D721Med (cell line): Measurements from ENCODE around the gene U2AF1L4.

ENCODE experiments used
- DNase-seq: peaks from one replicate; pipeline ENCODE4 v3.0.0; 2011; ENCODE audit warnings: low spot score; ENCODE audit not compliant: insufficient read length
- FAIRE-seq: peaks from 2 replicates; lab custom pipeline; 2011; peaks lifted over from hg19 to GRCh38; lab: Jason Lieb, UNC
- TF ChIP-seq, protein P1 (sequence below): IDR thresholded peaks from 2 replicates; pipeline ENCODE4 v1.5.1; 2012; ENCODE audit warnings: mild to moderate bottlenecking, control low read depth; ENCODE audit not compliant: insufficient read depth; ENCODE audit errors: missing control alignments

The U2AF1L4 gene

DNA sequence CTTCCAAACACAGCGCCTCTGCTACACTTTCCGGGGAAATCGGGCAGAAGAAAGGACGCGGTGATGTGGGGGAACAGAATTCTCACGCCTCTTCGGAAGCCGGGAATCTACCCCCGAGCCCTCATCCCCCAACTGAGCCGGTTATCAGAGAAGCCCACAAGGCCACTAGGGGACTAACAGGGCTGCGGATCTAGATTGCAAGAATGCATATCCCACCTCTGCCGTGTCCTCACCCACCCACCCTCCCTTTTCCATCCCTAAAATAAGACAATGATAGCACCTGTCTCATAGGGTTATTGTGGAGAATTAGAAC, 4.1 kb downstream of the U2AF1L4 start:
- DNase-seq (peak; percentile 20), FAIRE-seq (no peak)
- TF ChIP-seq, protein P1, sequence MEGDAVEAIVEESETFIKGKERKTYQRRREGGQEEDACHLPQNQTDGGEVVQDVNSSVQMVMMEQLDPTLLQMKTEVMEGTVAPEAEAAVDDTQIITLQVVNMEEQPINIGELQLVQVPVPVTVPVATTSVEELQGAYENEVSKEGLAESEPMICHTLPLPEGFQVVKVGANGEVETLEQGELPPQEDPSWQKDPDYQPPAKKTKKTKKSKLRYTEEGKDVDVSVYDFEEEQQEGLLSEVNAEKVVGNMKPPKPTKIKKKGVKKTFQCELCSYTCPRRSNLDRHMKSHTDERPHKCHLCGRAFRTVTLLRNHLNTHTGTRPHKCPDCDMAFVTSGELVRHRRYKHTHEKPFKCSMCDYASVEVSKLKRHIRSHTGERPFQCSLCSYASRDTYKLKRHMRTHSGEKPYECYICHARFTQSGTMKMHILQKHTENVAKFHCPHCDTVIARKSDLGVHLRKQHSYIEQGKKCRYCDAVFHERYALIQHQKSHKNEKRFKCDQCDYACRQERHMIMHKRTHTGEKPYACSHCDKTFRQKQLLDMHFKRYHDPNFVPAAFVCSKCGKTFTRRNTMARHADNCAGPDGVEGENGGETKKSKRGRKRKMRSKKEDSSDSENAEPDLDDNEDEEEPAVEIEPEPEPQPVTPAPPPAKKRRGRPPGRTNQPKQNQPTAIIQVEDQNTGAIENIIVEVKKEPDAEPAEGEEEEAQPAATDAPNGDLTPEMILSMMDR = no peak

DNA sequence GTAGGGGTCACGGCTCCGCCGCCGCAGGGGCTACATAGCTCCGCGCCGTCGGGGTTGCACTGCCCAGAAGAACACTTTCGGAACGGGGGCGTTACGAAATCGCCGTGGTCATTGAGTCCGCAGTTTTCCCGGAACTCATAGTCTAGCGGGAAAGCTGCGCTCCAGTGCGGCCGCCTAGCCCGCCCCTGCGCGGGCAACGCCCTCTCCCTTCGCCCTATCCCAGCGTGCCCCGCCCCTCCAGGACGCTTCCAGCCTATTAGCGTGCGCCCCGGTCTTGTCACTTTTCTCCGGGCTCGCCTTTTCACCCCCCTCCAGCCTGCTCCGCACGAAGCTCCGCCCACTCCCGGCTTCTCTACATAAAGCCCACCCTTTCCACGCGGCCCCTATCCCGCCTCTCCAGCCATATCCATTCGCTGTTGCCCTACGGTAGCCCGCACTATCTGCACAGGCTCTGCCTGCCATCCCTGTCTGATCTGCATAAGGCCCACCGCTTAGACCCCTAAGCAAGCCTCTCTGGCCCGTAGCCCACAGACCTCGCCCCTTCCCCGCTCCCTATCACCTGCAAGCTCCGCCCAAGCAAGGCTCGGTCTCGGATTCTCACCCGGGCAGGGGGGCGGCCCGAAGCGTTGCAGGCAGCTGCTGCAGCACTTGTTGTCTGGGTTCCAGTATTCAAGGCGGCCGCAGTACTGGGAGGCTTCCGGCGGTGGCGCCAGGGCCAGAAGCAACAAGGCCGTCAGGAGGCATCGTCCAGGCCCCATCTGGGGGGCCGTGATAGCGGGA, 4.6 kb downstream of the U2AF1L4 start:
- FAIRE-seq (no peak), DNase-seq (peak; percentile 99)
- TF ChIP-seq, protein P1 = no peak

DNA sequence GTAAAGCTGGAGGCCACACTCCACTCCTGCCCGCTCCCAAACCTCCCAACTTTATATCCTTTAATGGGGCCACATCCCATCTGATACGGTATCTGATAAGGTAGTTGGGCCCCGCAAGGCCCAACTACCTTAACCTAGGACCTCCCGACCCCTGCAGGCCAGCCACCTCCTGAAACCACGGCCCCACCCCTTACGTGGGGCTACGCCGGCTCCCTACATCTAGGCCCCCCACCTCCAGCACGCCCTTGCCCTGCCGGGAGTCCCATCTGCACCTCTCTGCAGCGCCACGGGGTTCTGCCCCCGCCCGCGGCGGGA, 5.2 kb downstream of the U2AF1L4 start:
- no peak for DNase-seq
- TF ChIP-seq, protein P1 = no peak
- FAIRE-seq = no peak

DNA sequence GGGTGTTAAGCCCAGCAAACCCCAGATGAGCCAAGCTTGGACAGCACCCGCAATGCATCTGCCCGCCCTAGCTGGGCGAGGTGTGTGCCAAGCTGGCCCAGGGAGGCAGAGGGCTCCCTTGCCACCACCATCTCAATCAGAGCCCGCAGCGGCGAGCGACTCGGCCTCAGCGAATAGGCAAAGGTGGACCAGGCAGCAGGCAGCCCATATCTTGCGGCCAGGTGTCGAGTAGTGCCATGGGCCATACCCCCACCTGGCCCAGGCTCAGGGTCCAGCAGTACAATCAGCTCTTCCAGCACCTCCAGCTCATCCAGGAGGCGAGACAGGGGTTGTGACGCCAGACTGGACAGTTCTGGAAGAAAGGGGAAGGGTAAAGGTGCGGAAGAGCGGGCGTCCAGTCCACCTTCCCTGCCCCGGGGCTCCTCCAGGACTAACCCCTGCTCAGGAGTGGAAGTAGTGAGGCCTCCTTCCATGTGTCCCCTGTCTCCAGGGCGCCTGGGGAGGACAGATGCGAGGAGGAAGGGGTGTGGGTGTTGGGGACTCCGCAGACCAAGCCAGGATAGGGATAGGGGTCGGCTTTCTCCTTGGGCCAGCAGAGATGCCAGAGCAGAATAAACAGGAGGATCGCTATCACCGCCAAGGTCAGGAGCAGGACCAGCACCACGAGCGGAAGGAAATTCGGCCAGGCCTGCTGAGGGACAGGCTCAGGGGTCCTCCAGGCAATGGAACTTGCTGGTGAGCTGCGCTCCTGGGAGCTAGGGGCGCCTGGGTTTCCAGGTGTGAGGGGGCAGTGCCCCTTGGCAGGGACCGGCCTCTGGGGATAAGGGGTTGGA, 5.7 kb downstream of the U2AF1L4 start:
- TF ChIP-seq, protein P1 = no peak
- DNase-seq (peak; percentile 17), FAIRE-seq (no peak)

DNA sequence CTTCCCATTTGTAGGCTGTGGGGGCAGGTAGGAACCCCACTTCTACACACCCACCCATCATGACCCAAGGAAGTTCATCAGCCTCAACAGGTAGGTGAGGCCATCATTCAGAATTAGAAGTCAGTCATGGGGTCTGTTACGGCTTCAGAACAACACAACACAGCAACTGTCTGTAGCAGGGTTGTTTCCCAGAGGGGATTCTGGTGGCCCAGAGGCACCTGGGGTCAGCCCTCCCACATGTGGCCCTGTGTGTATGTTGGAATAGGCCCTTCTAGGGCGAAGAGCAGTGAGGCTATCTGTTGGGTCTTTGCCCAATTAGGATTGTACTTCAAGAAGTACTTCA, 6.4 kb downstream of the U2AF1L4 start:
- no peak for FAIRE-seq
- DNase-seq = no peak
- TF ChIP-seq, protein P1 = no peak

DNA sequence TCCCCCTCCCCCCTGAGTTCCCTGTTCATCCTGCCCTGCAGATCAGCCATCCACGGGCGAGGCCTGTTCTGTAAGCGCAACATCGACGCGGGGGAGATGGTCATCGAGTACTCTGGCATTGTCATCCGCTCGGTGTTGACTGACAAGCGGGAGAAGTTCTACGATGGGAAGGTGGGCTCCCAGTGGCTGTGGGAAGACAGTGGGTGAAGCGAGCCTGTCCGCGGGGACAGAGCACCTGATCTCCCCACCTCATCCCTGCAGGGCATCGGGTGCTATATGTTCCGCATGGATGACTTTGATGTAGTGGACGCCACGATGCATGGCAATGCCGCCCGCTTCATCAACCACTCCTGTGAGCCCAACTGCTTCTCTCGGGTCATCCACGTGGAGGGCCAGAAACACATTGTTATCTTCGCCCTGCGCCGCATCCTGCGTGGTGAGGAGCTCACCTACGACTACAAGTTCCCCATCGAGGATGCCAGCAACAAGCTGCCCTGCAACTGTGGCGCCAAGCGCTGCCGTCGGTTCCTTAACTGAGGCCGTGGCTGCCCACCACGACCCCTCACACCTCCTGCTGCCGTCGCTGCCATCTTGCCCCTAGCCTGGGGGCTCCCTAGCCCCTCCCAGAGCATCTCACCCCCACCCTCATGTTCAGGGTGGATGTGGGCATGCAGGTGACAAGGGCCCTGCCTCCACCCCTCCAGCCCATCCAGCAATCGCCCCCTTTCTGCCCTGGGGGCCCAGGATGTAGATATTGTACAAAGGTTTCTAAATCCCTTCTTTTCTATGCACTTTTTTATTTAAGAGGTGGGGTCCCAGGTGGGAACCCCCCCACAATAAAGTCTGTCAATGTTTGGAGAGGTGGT, 7.0 kb downstream of the U2AF1L4 start:
- FAIRE-seq = no peak
- TF ChIP-seq, protein P1 = no peak
- DNase-seq = peak; percentile 11
